Bronchial epithelial cell (primary cell): ENCODE data around the gene RNF138. TPM values are rescaled to one million over a fixed set of nuclear protein-coding genes. Genes with fewer than 3 reads are reported as not detected.

ENCODE experiments used
- DNase-seq: peaks from one replicate; pipeline ENCODE4 v3.0.0-alpha.2; 2010; ENCODE audit warnings: low read depth
- FAIRE-seq: peaks from 2 replicates; lab custom pipeline; 2011; peaks lifted over from hg19 to GRCh38; lab: Jason Lieb, UNC
- H3K27me3 ChIP-seq: 2 replicates; pipeline ENCODE4 v1.5.1; 2011; ENCODE audit warnings: low read length; ENCODE audit not compliant: control insufficient read depth, insufficient read depth
- H3K36me3 ChIP-seq: 2 replicates; pipeline ENCODE4 v1.5.1; 2011; ENCODE audit warnings: low read length; ENCODE audit not compliant: control insufficient read depth, insufficient read depth
- H3K4me3 ChIP-seq: 2 replicates; pipeline ENCODE4 v1.5.1; 2011; ENCODE audit warnings: mild to moderate bottlenecking, low read depth, low read length, control low read depth
- CTCF ChIP-seq: IDR thresholded peaks from 2 replicates; pipeline ENCODE4 v1.5.1; 2011; ENCODE audit warnings: mild to moderate bottlenecking, moderate library complexity, low read length, control low read depth, inconsistent platforms; ENCODE audit not compliant: insufficient read depth, severe bottlenecking
- total RNA-seq: library from RNA; depleted of rRNA; stranded (reverse); fragments of >200 nt; gene quantifications from 2 replicates; pipeline ENCODE4 v1.2.1, GENCODE V29; 2014

The RNF138 gene
- total RNA-seq: 18.2 and 19.6 TPM in 2 replicates

GRCh38 chr18:32091724-32092421 lies at the start of gene RNF138:
Gene RNF138 (plus strand): TSS chr18:32091874. CDS start chr18:32092777, 903 bp downstream.
- Histone ChIP-seq H3K36me3 (peaks cover 2% of the 10 kb centered on the region), H3K27me3 (no peaks in the 10 kb centered on the region), H3K4me3 (peak within 1 kb of the TSS; percentile 93)
- DNase-seq: peak; percentile 69
- FAIRE-seq: no peak
- no peak for TF ChIP-seq CTCF

GRCh38 chr18:32042337-32042736 lies 49.3 kb upstream of the RNF138 start:
- FAIRE-seq (no peak), DNase-seq (no peak)
- H3K27me3 ChIP-seq: no peaks in the 10 kb centered on the region
- no peaks in the 10 kb centered on the region for H3K36me3 ChIP-seq
- TF ChIP-seq CTCF: no peak
- H3K4me3 ChIP-seq: no peak overlapping the region

GRCh38 chr18:32048507-32049091 lies 43.1 kb upstream of the RNF138 start:
- no peak for TF ChIP-seq CTCF
- FAIRE-seq (no peak), DNase-seq (peak; percentile 4)
- Histone ChIP-seq H3K27me3 (no peaks in the 10 kb centered on the region), H3K36me3 (no peaks in the 10 kb centered on the region), H3K4me3 (no peak overlapping the region)

- peak; percentile 17 for DNase-seq
- Histone ChIP-seq H3K36me3 (no peaks in the 10 kb centered on the region), H3K4me3 (no peak overlapping the region), H3K27me3 (no peaks in the 10 kb centered on the region)
- no peak for FAIRE-seq
- TF ChIP-seq CTCF: no peak
Measured at GRCh38 chr18:32049393-32050171, 42.1 kb upstream of the RNF138 start.

- Histone ChIP-seq H3K27me3 (no peaks in the 10 kb centered on the region), H3K36me3 (no peaks in the 10 kb centered on the region), H3K4me3 (no peak overlapping the region)
- no peak for TF ChIP-seq CTCF
- DNase-seq (no peak), FAIRE-seq (no peak)
Measured at GRCh38 chr18:32056613-32057358, 34.9 kb upstream of the RNF138 start.
